Measurements from ENCODE around the gene BCL2L11.

BCL2L11 gene

DNA sequence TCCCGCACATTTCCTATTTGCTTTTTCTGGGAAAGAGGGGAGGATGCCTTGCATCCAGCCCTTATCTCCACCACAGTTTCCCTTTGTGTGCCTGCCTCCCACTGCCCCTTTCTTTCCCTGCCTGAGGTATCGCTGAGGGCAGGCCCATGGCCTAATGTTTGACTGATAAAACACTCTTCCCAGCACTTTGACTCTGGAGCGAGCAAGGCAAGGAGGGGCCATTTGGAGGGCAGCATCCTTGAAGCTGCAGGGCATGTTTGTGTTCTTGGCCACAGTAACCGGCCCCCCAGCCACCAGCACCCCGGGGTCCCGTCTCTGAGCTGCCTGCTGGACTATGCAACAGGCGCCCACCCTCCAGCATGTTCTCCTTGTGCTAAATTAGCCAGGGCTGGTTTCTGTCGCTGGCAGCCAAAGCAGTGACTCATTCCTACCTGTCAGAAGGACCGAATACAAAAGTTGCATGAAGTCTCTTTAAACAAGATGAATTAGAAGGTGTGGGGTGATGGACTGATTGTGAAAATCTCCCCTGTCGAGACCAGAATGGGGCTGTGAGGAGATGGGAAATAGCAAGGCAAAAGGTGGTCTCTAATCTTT lies 50.7 kb downstream of the BCL2L11 start:
- Histone ChIP-seq H3K9me3 (ENCODE audit: control extremely low read depth in 1 of 5, control insufficient read depth in 4 of 5, insufficient read depth in 2 of 5, low read depth in 1 of 5, low read length in 4 of 5) (no peaks in the 10 kb centered on the region), H3K27me3 (replicated peaks in 2 of 5; ENCODE audit: control insufficient read depth in 4 of 5, insufficient read depth in 5 of 5, low read length in 4 of 5) (peaks cover 0 to 68% (median 32%) of the 10 kb centered on the region in 5 experiments), H3K4me1 (ENCODE audit: control extremely low read depth in 1 of 4, control insufficient read depth in 4 of 4, insufficient read depth in 4 of 4, low read length in 3 of 4) (peaks cover 0 to 10% (median 1%) of the 10 kb centered on the region in 4 experiments), H3K27ac (ENCODE audit: insufficient read depth in 1 of 2, low read depth in 1 of 2, low read length in 2 of 2, poor library complexity in 1 of 2, severe bottlenecking in 2 of 2) (no peak overlapping the region), H3K36me3 (ENCODE audit: control insufficient read depth in 4 of 4, insufficient read depth in 4 of 4, low read length in 3 of 4) (peaks cover 0 to 1% (median 0%) of the 10 kb centered on the region in 4 experiments), H3K4me3 (ENCODE audit: control insufficient read depth in 1 of 7, extremely low read depth in 1 of 7, insufficient read depth in 4 of 7, low read depth in 2 of 7, low read length in 6 of 7) (no peak overlapping the region)
- ChIA-PET CTCF (no interaction called here), POLR2A (interaction anchor here (1.7 kb wide), 1 partner anchor 8 kb away, joined by 4 read pairs; no protein-coding TSS in a partner anchor)
- DNase-seq, result no peak
- WGBS (ENCODE audit: insufficient coverage), result 91% methylated on average over 9 of the region's 10 CpGs

DNA sequence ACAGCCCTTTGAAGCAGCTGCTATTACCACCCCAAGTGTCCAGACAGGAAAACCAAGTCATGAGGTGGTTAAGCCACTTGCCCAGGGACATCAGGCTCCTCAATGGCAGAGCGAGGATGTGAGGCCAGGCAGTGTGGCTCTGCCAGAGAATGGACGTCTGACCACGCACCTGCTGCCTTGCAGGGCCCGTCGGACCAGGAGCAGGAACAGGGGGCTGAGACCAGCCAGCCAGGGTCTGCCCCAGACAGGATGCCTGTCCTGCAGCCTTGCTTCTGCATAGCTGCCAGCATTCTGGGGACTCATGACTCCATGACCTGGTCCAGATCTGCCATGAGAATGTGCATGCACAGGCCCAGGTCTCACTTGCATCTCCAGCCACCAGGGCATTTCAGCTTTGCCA lies 52.0 kb downstream of the BCL2L11 start:
- CTCF ChIA-PET, result interaction anchor here (0.7 to 0.9 kb wide), 2 partner anchors 11 to 361 kb away, joined by 3 read pairs; no protein-coding TSS in a partner anchor
- WGBS (ENCODE audit: insufficient coverage), result 99% methylated on average over 5 of the region's 5 CpGs

DNA sequence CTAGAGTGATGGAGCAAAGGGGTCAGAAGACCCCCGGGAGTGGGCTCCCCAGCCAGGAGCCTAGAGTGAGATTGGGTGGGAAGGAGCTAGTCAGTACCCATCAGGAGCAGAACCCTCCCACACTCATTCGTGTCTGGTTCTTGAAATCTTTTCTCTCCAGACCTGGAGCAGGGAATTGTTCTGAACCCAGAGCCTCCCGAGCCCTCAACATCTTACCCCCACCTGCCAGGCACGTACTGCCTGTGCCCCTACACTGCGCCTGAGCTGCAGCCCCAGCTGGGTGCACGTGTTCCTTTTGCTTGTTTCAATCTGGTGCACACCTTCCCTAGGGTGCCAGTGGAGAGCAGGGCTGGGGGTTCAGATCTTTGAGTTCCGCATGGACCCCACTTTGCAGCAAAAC lies 52.6 kb downstream of the BCL2L11 start:
- H3K36me3 ChIP-seq (ENCODE audit: control insufficient read depth in 4 of 4, insufficient read depth in 4 of 4, low read length in 3 of 4), result no peaks in the 10 kb centered on the region
- H3K4me1 ChIP-seq (ENCODE audit: control extremely low read depth in 1 of 4, control insufficient read depth in 4 of 4, insufficient read depth in 4 of 4, low read length in 3 of 4), result peaks cover 0 to 4% (median under 1%) of the 10 kb centered on the region in 4 experiments
- no peaks in the 10 kb centered on the region for H3K9me3 ChIP-seq (ENCODE audit: control extremely low read depth in 1 of 5, control insufficient read depth in 4 of 5, insufficient read depth in 2 of 5, low read depth in 1 of 5, low read length in 4 of 5)
- peaks cover 0 to 53% (median 29%) of the 10 kb centered on the region in 5 experiments for H3K27me3 ChIP-seq (replicated peaks in 2 of 5; ENCODE audit: control insufficient read depth in 4 of 5, insufficient read depth in 5 of 5, low read length in 4 of 5)
- no peak for DNase-seq
- CTCF ChIA-PET, result interaction anchor here (0.7 kb wide), 1 partner anchor 361 kb away, joined by 3 read pairs; no protein-coding TSS in a partner anchor
- POLR2A ChIA-PET, result no interaction called here
- WGBS (ENCODE audit: insufficient coverage), result 95% methylated on average over 7 of the region's 7 CpGs
- H3K4me3 ChIP-seq (ENCODE audit: control insufficient read depth in 1 of 7, extremely low read depth in 1 of 7, insufficient read depth in 4 of 7, low read depth in 2 of 7, low read length in 6 of 7), result no peak overlapping the region
- no peak overlapping the region for H3K27ac ChIP-seq (ENCODE audit: insufficient read depth in 1 of 2, low read depth in 1 of 2, low read length in 2 of 2, poor library complexity in 1 of 2, severe bottlenecking in 2 of 2)

More for the DNA sequence above, 52.0 kb downstream of the BCL2L11 start:
- DNase-seq, result no peak
- Histone ChIP-seq H3K4me3 (ENCODE audit: control insufficient read depth in 1 of 7, extremely low read depth in 1 of 7, insufficient read depth in 4 of 7, low read depth in 2 of 7, low read length in 6 of 7) (no peak overlapping the region), H3K27ac (ENCODE audit: insufficient read depth in 1 of 2, low read depth in 1 of 2, low read length in 2 of 2, poor library complexity in 1 of 2, severe bottlenecking in 2 of 2) (no peak overlapping the region), H3K9me3 (ENCODE audit: control extremely low read depth in 1 of 5, control insufficient read depth in 4 of 5, insufficient read depth in 2 of 5, low read depth in 1 of 5, low read length in 4 of 5) (no peaks in the 10 kb centered on the region), H3K4me1 (ENCODE audit: control extremely low read depth in 1 of 4, control insufficient read depth in 4 of 4, insufficient read depth in 4 of 4, low read length in 3 of 4) (peaks cover 0 to 5% (median 1%) of the 10 kb centered on the region in 4 experiments), H3K27me3 (replicated peaks in 2 of 5; ENCODE audit: control insufficient read depth in 4 of 5, insufficient read depth in 5 of 5, low read length in 4 of 5) (peaks cover 0 to 56% (median 32%) of the 10 kb centered on the region in 5 experiments), H3K36me3 (ENCODE audit: control insufficient read depth in 4 of 4, insufficient read depth in 4 of 4, low read length in 3 of 4) (no peaks in the 10 kb centered on the region)
- POLR2A ChIA-PET, result interaction anchor here (1.7 kb wide), 1 partner anchor 10 kb away, joined by 4 read pairs; no protein-coding TSS in a partner anchor

DNA sequence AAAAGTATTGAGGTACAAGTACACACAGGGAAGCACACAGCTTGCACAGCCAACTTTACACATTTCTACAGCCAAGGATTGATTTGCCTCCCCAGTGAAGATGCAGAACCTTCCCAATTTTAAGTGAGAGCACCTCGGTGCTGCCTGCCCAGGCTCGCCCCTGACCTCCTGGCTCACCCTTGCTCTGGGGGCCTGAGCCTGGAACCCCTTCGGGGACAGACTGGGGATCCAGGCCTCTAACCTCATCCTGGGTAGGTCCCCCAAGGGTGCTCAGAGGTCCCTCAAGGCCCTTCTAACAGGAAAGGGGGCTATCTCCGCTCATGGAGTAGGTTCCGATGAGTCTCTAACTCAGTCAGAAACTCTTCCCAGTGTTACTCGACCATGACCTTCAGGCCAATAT lies 53.1 kb downstream of the BCL2L11 start:
- peaks cover 0 to 58% (median 29%) of the 10 kb centered on the region in 5 experiments for H3K27me3 ChIP-seq (replicated peaks in 2 of 5; ENCODE audit: control insufficient read depth in 4 of 5, insufficient read depth in 5 of 5, low read length in 4 of 5)
- CTCF ChIA-PET, result no interaction called here
- H3K4me1 ChIP-seq (ENCODE audit: control extremely low read depth in 1 of 4, control insufficient read depth in 4 of 4, insufficient read depth in 4 of 4, low read length in 3 of 4), result no peaks in the 10 kb centered on the region
- H3K36me3 ChIP-seq (ENCODE audit: control insufficient read depth in 4 of 4, insufficient read depth in 4 of 4, low read length in 3 of 4), result no peaks in the 10 kb centered on the region
- H3K4me3 ChIP-seq (ENCODE audit: control insufficient read depth in 1 of 7, extremely low read depth in 1 of 7, insufficient read depth in 4 of 7, low read depth in 2 of 7, low read length in 6 of 7), result no peak overlapping the region
- H3K9me3 ChIP-seq (ENCODE audit: control extremely low read depth in 1 of 5, control insufficient read depth in 4 of 5, insufficient read depth in 2 of 5, low read depth in 1 of 5, low read length in 4 of 5), result no peaks in the 10 kb centered on the region
- H3K27ac ChIP-seq (ENCODE audit: insufficient read depth in 1 of 2, low read depth in 1 of 2, low read length in 2 of 2, poor library complexity in 1 of 2, severe bottlenecking in 2 of 2), result no peak overlapping the region
- POLR2A ChIA-PET, result no interaction called here
- WGBS (ENCODE audit: insufficient coverage), result 97% methylated on average over 6 of the region's 6 CpGs
- no peak for DNase-seq

DNA sequence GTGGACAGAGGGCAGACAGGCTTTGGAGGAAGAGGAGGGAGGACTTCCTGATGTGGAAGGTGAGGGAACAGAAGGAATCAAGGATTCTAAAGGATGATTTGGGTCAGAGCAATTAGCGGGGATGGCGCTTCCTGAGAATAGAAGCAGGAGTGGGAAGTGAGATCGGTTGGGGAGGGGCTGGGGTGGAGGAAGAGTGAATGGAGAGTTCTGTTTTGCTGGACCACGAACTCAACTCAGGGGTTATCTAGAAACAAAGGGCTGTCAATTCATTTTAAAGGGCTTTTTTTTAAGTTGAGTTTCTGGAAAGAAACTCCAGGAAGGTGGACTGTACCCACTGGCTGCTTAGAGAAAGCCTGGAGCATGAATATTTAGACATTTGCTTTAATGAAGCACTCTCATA lies 54.9 kb downstream of the BCL2L11 start:
- 81% methylated on average over 4 of the region's 4 CpGs for WGBS (ENCODE audit: insufficient coverage)
- peaks cover 0 to 54% (median 23%) of the 10 kb centered on the region in 5 experiments for H3K27me3 ChIP-seq (replicated peaks in 2 of 5; ENCODE audit: control insufficient read depth in 4 of 5, insufficient read depth in 5 of 5, low read length in 4 of 5)

DNA sequence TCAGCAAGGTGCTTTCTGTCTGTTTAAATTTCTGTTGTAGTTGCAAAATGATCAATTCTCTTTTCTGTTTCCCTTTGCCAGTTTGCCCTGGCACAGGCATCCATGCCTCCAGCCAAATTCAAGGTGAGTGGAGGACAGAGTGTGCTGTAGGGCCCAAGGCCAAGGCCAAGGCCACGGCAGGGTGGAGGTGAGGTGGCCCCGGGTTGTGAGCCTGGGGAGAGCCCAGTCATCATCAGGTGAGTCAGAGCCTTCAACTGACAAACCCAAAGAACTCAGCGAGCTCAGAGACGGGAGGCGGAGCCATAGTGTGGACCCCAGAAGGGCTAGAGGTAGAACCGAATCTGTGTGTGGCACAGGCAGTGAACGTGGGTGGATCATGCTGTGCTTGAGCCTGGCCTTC lies 55.7 kb downstream of the BCL2L11 start:
- Histone ChIP-seq H3K27me3 (replicated peaks in 2 of 5; ENCODE audit: control insufficient read depth in 4 of 5, insufficient read depth in 5 of 5, low read length in 4 of 5) (peaks cover 0 to 48% (median 21%) of the 10 kb centered on the region in 5 experiments), H3K4me3 (ENCODE audit: control insufficient read depth in 1 of 7, extremely low read depth in 1 of 7, insufficient read depth in 4 of 7, low read depth in 2 of 7, low read length in 6 of 7) (no peak overlapping the region), H3K36me3 (ENCODE audit: control insufficient read depth in 4 of 4, insufficient read depth in 4 of 4, low read length in 3 of 4) (no peaks in the 10 kb centered on the region), H3K9me3 (ENCODE audit: control extremely low read depth in 1 of 5, control insufficient read depth in 4 of 5, insufficient read depth in 2 of 5, low read depth in 1 of 5, low read length in 4 of 5) (no peaks in the 10 kb centered on the region), H3K4me1 (ENCODE audit: control extremely low read depth in 1 of 4, control insufficient read depth in 4 of 4, insufficient read depth in 4 of 4, low read length in 3 of 4) (no peaks in the 10 kb centered on the region), H3K27ac (ENCODE audit: insufficient read depth in 1 of 2, low read depth in 1 of 2, low read length in 2 of 2, poor library complexity in 1 of 2, severe bottlenecking in 2 of 2) (no peak overlapping the region)
- WGBS (ENCODE audit: insufficient coverage), result 100% methylated on average over 7 of the region's 7 CpGs
- POLR2A ChIA-PET, result no interaction called here
- no peak for DNase-seq
- CTCF ChIA-PET, result no interaction called here

More for the DNA sequence above, 54.9 kb downstream of the BCL2L11 start:
- Histone ChIP-seq H3K27ac (ENCODE audit: insufficient read depth in 1 of 2, low read depth in 1 of 2, low read length in 2 of 2, poor library complexity in 1 of 2, severe bottlenecking in 2 of 2) (no peak overlapping the region), H3K4me3 (ENCODE audit: control insufficient read depth in 1 of 7, extremely low read depth in 1 of 7, insufficient read depth in 4 of 7, low read depth in 2 of 7, low read length in 6 of 7) (no peak overlapping the region), H3K9me3 (ENCODE audit: control extremely low read depth in 1 of 5, control insufficient read depth in 4 of 5, insufficient read depth in 2 of 5, low read depth in 1 of 5, low read length in 4 of 5) (no peaks in the 10 kb centered on the region), H3K4me1 (ENCODE audit: control extremely low read depth in 1 of 4, control insufficient read depth in 4 of 4, insufficient read depth in 4 of 4, low read length in 3 of 4) (no peaks in the 10 kb centered on the region), H3K36me3 (ENCODE audit: control insufficient read depth in 4 of 4, insufficient read depth in 4 of 4, low read length in 3 of 4) (no peaks in the 10 kb centered on the region)
- ChIA-PET CTCF (no interaction called here), POLR2A (no interaction called here)
- no peak for DNase-seq

DNA sequence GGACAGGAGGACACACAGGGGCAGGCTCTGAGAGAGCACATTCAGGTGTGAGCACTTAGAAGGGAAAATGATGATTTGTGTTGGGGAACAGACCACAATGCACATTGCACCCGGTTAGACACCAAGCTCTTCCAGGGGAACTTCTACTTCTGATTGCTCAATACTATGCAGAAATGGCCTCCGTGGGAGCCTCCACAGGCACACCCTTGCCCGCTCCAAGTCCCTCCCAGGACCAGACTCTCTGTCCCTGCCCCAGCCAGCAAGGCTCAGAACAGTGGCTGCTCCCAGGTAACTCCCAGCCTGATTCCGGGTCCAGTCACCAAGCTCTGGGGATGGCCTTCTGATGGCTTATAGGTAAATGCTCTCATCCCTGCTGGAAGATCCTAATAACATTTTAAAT lies 56.2 kb downstream of the BCL2L11 start:
- Histone ChIP-seq H3K4me3 (ENCODE audit: control insufficient read depth in 1 of 7, extremely low read depth in 1 of 7, insufficient read depth in 4 of 7, low read depth in 2 of 7, low read length in 6 of 7) (no peak overlapping the region), H3K27me3 (replicated peaks in 2 of 5; ENCODE audit: control insufficient read depth in 4 of 5, insufficient read depth in 5 of 5, low read length in 4 of 5) (peaks cover 0 to 46% (median 21%) of the 10 kb centered on the region in 5 experiments), H3K4me1 (ENCODE audit: control extremely low read depth in 1 of 4, control insufficient read depth in 4 of 4, insufficient read depth in 4 of 4, low read length in 3 of 4) (no peaks in the 10 kb centered on the region), H3K36me3 (ENCODE audit: control insufficient read depth in 4 of 4, insufficient read depth in 4 of 4, low read length in 3 of 4) (no peaks in the 10 kb centered on the region), H3K27ac (ENCODE audit: insufficient read depth in 1 of 2, low read depth in 1 of 2, low read length in 2 of 2, poor library complexity in 1 of 2, severe bottlenecking in 2 of 2) (no peak overlapping the region), H3K9me3 (ENCODE audit: control extremely low read depth in 1 of 5, control insufficient read depth in 4 of 5, insufficient read depth in 2 of 5, low read depth in 1 of 5, low read length in 4 of 5) (no peaks in the 10 kb centered on the region)
- CTCF ChIA-PET, result no interaction called here
- WGBS (ENCODE audit: insufficient coverage), result 95% methylated on average over 4 of the region's 4 CpGs
- DNase-seq, result no peak
- POLR2A ChIA-PET, result no interaction called here
